Eye (tissue), 1 donor: ENCODE data around the gene CFL2.
A peak's percentile ranks its signal among the peaks of the same experiment; 100 is the strongest.
"Not testable (repeated sequence)": the region's sequence is repeated elsewhere in the genome, so short reads cannot be mapped to it uniquely, and the experiment has no call there.

Source experiments
- DNase-seq: peaks from one replicate; pipeline ENCODE4 v3.0.0-alpha.2; 2015

CFL2 gene

GRCh38 chr14:34714320-34715126, at the start of gene CFL2:
Gene CFL2 (minus strand): TSS chr14:34714593. CDS start chr14:34714540, 53 bp downstream.
- peak; percentile 94 for DNase-seq

GRCh38 chr14:34755215-34755614, 40.8 kb upstream of the CFL2 start:
- DNase-seq: no peak

- no peak for DNase-seq
These were observed 40.3 kb upstream of the CFL2 start for GRCh38 chr14:34754687-34755086.

- no peak for DNase-seq
These were observed 36.3 kb upstream of the CFL2 start for GRCh38 chr14:34750670-34751069.

GRCh38 chr14:34750233-34750632, 35.8 kb upstream of the CFL2 start:
- DNase-seq: no peak

- DNase-seq: no peak
These were observed 35.0 kb upstream of the CFL2 start for GRCh38 chr14:34749408-34749807.

- no peak for DNase-seq
These were observed 28.1 kb upstream of the CFL2 start for GRCh38 chr14:34742270-34743115.

- DNase-seq: no peak
These were observed 27.4 kb upstream of the CFL2 start for GRCh38 chr14:34741840-34742239.

GRCh38 chr14:34740139-34740538, 25.7 kb upstream of the CFL2 start:
- not testable (repeated sequence) for DNase-seq

GRCh38 chr14:34737079-34737478, 22.7 kb upstream of the CFL2 start:
- DNase-seq: not testable (repeated sequence)

GRCh38 chr14:34733245-34733644, 18.9 kb upstream of the CFL2 start:
- DNase-seq: no peak

GRCh38 chr14:34732802-34733201, 18.4 kb upstream of the CFL2 start:
- DNase-seq: no peak

- no peak for DNase-seq
These were observed 9.5 kb upstream of the CFL2 start for GRCh38 chr14:34723867-34724266.

- DNase-seq: peak; percentile 79
These were observed 8.5 kb upstream of the CFL2 start for GRCh38 chr14:34722723-34723545.

- DNase-seq: no peak
These were observed 6.7 kb upstream of the CFL2 start for GRCh38 chr14:34721129-34721528.

- no peak for DNase-seq
These were observed 4.4 kb upstream of the CFL2 start for GRCh38 chr14:34718750-34719304.

GRCh38 chr14:34715127-34715863, 902 bp upstream of the CFL2 start:
- no peak for DNase-seq

GRCh38 chr14:34713681-34714319, 593 bp downstream of the CFL2 start:
- peak; percentile 83 for DNase-seq

GRCh38 chr14:34713122-34713680, 1.2 kb downstream of the CFL2 start:
- no peak for DNase-seq

- no peak for DNase-seq
These were observed 2.3 kb downstream of the CFL2 start for GRCh38 chr14:34711796-34712712.
